Parathyroid adenoma (tissue), 2 donors: ENCODE data around the gene GPC6.

ENCODE experiments used
- H2AFZ ChIP-seq: fragments of 300-600 bp; sonication (generic); one replicate; pipeline ENCODE4 v1.7.0; 2017; ENCODE audit warnings: antibody characterized with exemption, mild to moderate bottlenecking
- H3K27ac ChIP-seq: fragments of 300-600 bp; sonication (generic); one replicate; pipeline ENCODE4 v1.7.0; 2017
- H3K27me3 ChIP-seq: fragments of 300-600 bp; sonication (generic); one replicate; pipeline ENCODE4 v1.7.0; 2017; ENCODE audit warnings: low read length; ENCODE audit not compliant: control insufficient read depth, insufficient read depth
- H3K36me3 ChIP-seq: fragments of 300-600 bp; sonication (generic); one replicate; pipeline ENCODE4 v1.7.0; 2017; ENCODE audit warnings: low read length; ENCODE audit not compliant: control insufficient read depth, insufficient read depth
- H3K4me1 ChIP-seq: fragments of 300-600 bp; sonication (generic); one replicate; pipeline ENCODE4 v1.7.0; 2017; ENCODE audit warnings: control low read depth
- H3K4me2 ChIP-seq: fragments of 300-600 bp; sonication (generic); one replicate; pipeline ENCODE4 v1.7.0; 2017; ENCODE audit warnings: low read length
- H3K4me3 ChIP-seq: fragments of 300-600 bp; sonication (generic); one replicate; pipeline ENCODE4 v1.7.0; 2017; ENCODE audit warnings: low read depth, low read length
- H3K79me2 ChIP-seq: fragments of 300-600 bp; sonication (generic); one replicate; pipeline ENCODE4 v1.7.0; 2017; ENCODE audit warnings: control low read depth
- H3K9ac ChIP-seq: fragments of 300-600 bp; sonication (generic); one replicate; pipeline ENCODE4 v1.7.0; 2017; ENCODE audit warnings: mild to moderate bottlenecking
- H3K9me3 ChIP-seq: fragments of 300-600 bp; sonication (generic); one replicate; pipeline ENCODE4 v1.7.0; 2017; ENCODE audit warnings: low read length; ENCODE audit not compliant: control insufficient read depth
- TF ChIP-seq, protein P1 (sequence below): fragments of 300-600 bp; sonication (generic); IDR thresholded peaks from one replicate; pipeline ENCODE4 v1.7.0; 2017; ENCODE audit warnings: antibody characterized with exemption, mild to moderate bottlenecking
- donor health status: primary hyperparathyroidism.

GPC6 gene

DNA sequence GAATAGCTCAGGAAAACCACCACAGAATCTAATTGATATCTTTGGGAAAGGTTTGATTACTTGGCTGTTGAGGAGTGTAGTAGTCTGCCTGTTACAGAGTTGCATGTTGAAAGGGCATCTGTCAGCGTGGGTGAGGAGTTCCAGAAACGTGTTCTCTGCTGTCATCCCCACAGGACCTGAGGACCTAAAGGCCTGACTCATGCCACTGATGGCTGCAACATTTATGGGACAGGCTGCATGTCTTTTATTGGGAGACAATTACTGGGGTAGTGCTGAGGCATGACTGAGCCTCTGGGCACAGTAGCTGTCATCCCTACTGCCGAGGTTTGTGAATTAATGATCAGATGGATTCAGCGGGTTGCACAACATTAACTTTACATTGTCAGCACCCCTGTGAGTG is 525.9 kb downstream of the GPC6 start:
- H3K27me3 ChIP-seq: no peaks in the 10 kb centered on the region
- H3K27ac ChIP-seq: no peak overlapping the region
- H3K79me2 ChIP-seq: no peaks in the 10 kb centered on the region
- H3K4me2 ChIP-seq: no peak overlapping the region
- H3K4me3 ChIP-seq: no peak overlapping the region
- H3K4me1 ChIP-seq: no peaks in the 10 kb centered on the region
- H3K36me3 ChIP-seq: no peaks in the 10 kb centered on the region
- H3K9ac ChIP-seq: no peak overlapping the region
- no peaks in the 10 kb centered on the region for H3K9me3 ChIP-seq
- TF ChIP-seq, protein P1, sequence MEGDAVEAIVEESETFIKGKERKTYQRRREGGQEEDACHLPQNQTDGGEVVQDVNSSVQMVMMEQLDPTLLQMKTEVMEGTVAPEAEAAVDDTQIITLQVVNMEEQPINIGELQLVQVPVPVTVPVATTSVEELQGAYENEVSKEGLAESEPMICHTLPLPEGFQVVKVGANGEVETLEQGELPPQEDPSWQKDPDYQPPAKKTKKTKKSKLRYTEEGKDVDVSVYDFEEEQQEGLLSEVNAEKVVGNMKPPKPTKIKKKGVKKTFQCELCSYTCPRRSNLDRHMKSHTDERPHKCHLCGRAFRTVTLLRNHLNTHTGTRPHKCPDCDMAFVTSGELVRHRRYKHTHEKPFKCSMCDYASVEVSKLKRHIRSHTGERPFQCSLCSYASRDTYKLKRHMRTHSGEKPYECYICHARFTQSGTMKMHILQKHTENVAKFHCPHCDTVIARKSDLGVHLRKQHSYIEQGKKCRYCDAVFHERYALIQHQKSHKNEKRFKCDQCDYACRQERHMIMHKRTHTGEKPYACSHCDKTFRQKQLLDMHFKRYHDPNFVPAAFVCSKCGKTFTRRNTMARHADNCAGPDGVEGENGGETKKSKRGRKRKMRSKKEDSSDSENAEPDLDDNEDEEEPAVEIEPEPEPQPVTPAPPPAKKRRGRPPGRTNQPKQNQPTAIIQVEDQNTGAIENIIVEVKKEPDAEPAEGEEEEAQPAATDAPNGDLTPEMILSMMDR: no peak
- no peak overlapping the region for H2AFZ ChIP-seq

- Histone ChIP-seq H2AFZ (no peak overlapping the region), H3K9ac (no peak overlapping the region), H3K4me3 (no peak overlapping the region), H3K27ac (no peak overlapping the region), H3K4me2 (no peak overlapping the region), H3K79me2 (no peaks in the 10 kb centered on the region), H3K27me3 (no peaks in the 10 kb centered on the region), H3K36me3 (no peaks in the 10 kb centered on the region), H3K9me3 (no peaks in the 10 kb centered on the region), H3K4me1 (no peaks in the 10 kb centered on the region)
- TF ChIP-seq, protein P1: no peak
Observed at GRCh38 chr13:93753639-93754038, 527.0 kb downstream of the GPC6 start.

DNA sequence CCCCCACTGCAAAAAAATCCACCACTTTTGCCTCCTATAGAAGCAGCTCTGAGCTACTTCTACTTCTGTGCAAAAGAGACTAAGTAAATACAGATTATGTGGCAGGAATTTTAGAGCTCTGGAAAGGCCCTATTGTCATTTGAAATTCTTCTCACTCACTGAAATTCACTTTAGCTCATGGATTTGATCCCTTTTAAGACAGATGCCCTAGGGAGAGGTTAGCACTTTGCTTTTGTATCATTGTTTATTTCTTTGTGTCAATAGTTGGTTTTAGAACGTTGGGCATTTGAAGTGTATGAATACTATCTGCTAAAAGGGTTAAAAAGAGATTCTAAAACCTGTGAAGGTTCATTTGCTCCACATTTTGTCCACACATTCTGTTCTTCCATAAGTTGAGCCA is 528.7 kb downstream of the GPC6 start:
- no peaks in the 10 kb centered on the region for H3K79me2 ChIP-seq
- no peaks in the 10 kb centered on the region for H3K4me1 ChIP-seq
- H3K36me3 ChIP-seq: no peaks in the 10 kb centered on the region
- H3K27ac ChIP-seq: no peak overlapping the region
- no peaks in the 10 kb centered on the region for H3K9me3 ChIP-seq
- TF ChIP-seq, protein P1: no peak
- no peak overlapping the region for H3K9ac ChIP-seq
- H3K4me3 ChIP-seq: no peak overlapping the region
- H2AFZ ChIP-seq: no peak overlapping the region
- no peaks in the 10 kb centered on the region for H3K27me3 ChIP-seq
- no peak overlapping the region for H3K4me2 ChIP-seq

GRCh38 chr13:93758575-93758974 is 532.0 kb downstream of the GPC6 start:
- H3K4me1 ChIP-seq: no peaks in the 10 kb centered on the region
- H3K79me2 ChIP-seq: no peaks in the 10 kb centered on the region
- no peak overlapping the region for H3K4me2 ChIP-seq
- no peak overlapping the region for H2AFZ ChIP-seq
- H3K9ac ChIP-seq: no peak overlapping the region
- TF ChIP-seq, protein P1: no peak
- H3K27ac ChIP-seq: no peak overlapping the region
- H3K9me3 ChIP-seq: no peaks in the 10 kb centered on the region
- H3K27me3 ChIP-seq: no peaks in the 10 kb centered on the region
- no peak overlapping the region for H3K4me3 ChIP-seq
- H3K36me3 ChIP-seq: no peaks in the 10 kb centered on the region

GRCh38 chr13:93762708-93763426 is 536.3 kb downstream of the GPC6 start:
- Histone ChIP-seq H3K79me2 (no peaks in the 10 kb centered on the region), H3K4me3 (no peak overlapping the region), H3K27ac (no peak overlapping the region), H3K27me3 (no peaks in the 10 kb centered on the region), H3K36me3 (no peaks in the 10 kb centered on the region), H3K4me1 (no peaks in the 10 kb centered on the region), H2AFZ (no peak overlapping the region), H3K9me3 (no peaks in the 10 kb centered on the region), H3K9ac (no peak overlapping the region), H3K4me2 (no peak overlapping the region)
- TF ChIP-seq, protein P1: no peak
